Activated CD4-positive, alpha-beta T cell treated with anti-CD3 and anti-CD28 coated beads for 4 hours (primary cell): ENCODE measurements around the gene HOXC6.
"Not testable (repeated sequence)": the region's sequence is repeated elsewhere in the genome, so short reads cannot be mapped to it uniquely, and the experiment has no call there.

Experiments used
- DNase-seq, 2 donors: peaks; one replicate each; pipeline ENCODE4 v3.0.0-alpha.2; 2020

HOXC6 gene

GRCh38 chr12:54031480-54031879, 3.2 kb downstream of the HOXC6 start:
- no peak for DNase-seq

GRCh38 chr12:54032086-54032619, 3.9 kb downstream of the HOXC6 start:
- DNase-seq, result no peak

DNA sequence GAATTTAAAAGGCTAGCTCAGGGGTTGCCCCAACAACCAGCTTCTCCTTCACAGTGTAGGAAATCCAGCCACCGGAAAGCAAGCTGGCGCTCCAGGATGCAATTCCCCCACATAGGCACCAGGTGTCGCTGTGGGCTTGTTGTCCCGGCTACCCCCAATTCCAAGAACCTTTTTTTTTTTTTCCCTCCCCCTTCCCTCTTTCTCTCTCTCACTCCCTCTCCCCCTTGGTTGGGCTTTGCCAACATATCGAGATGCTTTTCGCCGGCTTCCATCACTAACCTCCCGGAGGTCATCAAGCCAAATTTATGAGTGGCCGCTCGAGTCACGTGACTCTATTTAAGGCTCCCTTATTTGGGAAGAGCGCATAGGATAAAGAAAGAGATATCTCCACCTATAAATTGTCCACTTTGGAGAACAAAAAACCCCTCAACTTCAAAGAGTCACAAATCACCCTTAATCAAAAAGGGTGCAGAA, 4.4 kb downstream of the HOXC6 start, which contains the start of gene HOXC5:
TSS of gene HOXC5 (plus strand) at position 424 of the 474 bp plus-strand sequence. CDS start 73 bp downstream, outside the sequence.
- peak; percentile 40 to 60 for DNase-seq

DNA sequence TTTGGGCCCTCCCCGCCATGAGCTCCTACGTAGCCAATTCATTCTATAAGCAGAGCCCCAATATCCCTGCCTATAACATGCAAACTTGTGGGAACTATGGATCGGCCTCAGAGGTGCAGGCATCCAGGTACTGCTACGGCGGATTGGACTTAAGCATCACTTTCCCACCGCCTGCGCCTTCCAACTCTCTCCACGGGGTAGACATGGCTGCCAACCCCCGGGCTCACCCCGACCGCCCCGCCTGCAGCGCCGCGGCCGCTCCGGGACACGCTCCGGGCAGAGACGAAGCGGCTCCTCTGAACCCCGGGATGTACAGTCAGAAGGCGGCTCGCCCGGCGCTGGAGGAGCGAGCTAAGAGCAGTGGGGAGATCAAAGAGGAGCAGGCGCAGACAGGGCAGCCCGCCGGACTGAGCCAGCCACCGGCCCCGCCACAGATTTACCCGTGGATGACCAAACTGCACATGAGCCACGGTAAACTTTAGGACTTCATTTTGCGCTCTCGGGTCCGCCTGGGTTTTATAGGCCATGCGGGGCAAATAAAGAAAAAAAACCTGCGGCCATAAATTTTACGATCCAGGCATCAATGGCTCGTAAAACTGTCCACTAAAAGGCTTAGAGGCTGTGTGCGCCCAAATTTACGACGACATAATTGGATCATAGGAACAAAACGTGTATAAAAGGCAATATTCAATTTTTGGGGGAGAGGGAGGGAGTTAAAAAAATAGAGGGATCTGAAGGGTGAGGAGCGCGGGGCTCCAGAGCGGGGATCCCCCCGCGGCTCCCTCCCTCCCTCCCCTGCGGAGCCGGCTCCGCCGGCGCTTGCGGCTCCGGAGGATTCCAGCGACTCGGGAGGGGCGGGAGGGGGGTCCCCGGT, 5.1 kb downstream of the HOXC6 start:
- no peak for DNase-seq

- no peak for DNase-seq
Measured at GRCh38 chr12:54033980-54034784, 5.9 kb downstream of the HOXC6 start.

GRCh38 chr12:54034785-54035310, 6.6 kb downstream of the HOXC6 start:
- DNase-seq, result no peak

DNA sequence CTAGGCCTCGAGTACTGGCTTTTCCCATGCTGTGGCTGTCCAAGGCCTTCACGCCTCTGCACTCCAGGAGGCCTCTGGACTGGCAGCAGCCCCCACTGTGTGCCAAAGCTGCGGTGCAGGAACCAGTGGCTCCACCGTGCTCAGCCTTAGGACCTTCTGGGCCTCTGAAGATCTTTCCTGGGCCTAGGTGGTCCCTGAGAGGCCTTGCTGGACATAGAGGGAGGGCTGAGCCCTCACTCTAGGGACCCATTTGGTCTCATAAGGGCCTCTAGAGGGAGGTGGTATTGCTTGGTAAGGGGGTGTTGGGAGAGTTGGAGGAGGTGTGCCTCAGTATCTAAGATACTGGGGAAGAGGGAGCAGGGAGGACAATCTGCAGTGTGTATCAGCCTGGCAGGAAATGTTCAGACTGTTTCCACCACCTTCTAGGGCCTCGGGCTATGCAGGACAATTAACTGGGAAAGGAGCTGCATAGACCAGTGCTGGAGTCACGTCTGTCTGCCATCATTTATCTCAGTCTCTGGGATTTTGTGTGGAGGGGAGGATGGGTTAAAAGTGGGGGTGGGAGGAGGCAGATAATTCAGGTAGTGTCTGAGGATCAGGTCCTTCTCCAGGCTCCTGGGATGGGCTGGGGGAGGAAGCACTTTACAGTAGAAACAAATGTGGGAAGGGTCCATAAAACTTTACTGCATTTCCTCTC, 7.5 kb downstream of the HOXC6 start:
- no peak for DNase-seq

- DNase-seq, result no peak
Measured at GRCh38 chr12:54036620-54037359, 8.6 kb downstream of the HOXC6 start.

GRCh38 chr12:54037360-54038283, 9.4 kb downstream of the HOXC6 start:
- DNase-seq, result no peak

DNA sequence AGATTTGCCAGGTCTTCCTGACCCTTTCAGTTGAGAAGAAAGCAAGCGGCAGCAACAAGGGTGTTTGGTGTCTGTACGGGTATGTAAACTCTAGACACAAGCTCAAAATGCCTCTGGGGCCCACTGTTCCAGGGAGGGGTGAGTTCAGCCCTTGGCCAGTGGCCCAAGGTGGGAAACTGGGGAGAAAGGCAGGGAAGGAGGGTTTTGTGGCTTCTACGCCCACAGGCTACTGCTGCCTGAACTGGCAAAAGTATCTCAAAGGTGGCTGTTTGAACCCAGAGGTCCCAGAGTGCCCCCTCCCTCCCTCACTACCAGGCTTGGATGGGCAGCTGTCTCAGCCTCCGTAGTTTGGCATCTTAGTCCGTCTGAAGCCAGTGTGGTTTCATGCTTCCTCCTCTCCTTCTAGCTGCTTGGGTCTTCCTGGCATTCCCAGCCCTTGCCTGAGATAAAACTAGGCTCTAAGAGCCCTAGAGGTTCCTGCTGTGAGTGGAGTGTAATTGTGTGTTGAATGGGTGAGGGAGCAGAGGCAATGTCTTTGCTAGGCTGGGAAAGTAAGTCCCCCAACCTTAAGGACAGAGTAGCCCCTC, 10.1 kb downstream of the HOXC6 start:
- DNase-seq, result no peak

DNA sequence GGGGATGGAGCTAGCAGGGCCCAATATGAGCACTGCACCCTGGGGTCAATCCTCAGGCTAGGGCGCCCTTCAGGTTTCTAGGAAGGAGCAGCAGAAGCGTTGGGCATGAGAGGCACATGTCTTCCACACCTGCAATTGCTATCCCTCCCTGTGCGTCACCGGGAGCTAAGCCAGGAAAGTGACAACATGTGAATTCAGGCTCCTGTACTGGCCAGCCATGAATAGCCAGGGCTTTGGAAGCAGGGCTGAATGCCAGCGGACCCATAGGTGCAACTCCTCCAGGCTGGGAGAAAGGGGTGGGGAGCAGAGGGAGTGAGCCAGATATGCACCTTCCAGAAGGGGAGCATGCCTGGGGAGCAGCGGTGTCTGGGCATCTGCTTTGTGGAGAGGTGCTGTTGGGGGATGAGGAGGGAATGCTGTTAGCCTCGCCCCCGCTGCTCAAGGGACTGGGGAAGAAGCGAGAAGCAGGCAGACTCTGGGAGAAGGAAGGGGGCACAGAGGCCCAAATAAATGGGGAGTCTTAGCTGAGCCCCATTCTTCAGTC, 10.7 kb downstream of the HOXC6 start:
- no peak for DNase-seq

DNA sequence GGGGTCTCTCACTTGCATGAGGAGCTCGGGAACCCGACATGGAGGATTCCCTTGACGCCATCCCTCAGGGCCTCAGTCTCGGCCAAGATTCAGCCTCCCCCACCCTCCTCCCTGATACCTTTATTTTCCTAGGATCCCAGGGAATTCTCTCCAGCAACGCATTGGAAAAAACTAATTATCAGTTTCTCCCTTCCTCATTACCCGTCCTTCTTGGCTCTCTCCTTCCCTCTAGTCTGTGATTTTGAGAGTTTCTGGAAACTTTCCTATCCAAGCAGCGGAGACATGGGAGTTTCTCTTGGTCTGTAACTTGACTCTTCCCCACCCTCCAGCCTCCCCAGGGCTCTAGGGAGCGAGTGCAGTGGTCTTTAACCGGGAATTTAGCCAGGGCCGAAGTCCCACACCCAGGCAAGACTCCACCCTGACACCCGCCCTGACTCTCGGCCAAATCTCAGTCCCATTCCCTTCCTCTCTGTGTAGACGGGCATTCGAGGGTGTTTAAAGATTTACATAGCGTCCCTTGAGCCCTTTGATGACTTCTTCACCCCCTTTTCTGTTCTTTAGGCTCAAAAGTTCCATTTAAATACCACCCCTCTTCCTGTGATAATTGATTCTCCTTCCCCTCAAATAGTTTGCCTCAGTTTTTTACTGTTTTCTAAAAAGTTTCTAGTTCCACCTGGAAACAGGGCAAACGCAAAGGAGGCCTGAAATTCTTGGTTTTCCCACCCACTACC, 11.3 kb downstream of the HOXC6 start:
- no peak for DNase-seq

DNA sequence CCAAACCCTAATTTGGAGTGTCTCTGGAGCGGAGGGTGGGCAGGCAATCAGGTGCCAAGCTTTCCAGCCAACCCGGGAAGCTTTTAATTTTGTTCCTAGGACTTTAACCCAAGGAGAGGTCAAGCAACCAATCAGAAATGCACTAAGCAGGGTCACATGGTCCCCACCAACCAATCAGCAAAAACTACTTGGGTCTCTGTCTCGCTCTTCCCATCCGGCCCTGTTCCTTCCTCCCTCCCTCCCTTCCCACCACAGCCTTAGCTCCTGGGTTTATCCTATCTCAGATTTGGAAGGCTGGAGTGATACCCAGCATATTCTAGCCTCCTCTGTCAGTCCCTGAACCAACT, 11.9 kb downstream of the HOXC6 start:
- DNase-seq, result no peak

- DNase-seq, result no peak
Measured at GRCh38 chr12:54040648-54041047, 12.4 kb downstream of the HOXC6 start.

DNA sequence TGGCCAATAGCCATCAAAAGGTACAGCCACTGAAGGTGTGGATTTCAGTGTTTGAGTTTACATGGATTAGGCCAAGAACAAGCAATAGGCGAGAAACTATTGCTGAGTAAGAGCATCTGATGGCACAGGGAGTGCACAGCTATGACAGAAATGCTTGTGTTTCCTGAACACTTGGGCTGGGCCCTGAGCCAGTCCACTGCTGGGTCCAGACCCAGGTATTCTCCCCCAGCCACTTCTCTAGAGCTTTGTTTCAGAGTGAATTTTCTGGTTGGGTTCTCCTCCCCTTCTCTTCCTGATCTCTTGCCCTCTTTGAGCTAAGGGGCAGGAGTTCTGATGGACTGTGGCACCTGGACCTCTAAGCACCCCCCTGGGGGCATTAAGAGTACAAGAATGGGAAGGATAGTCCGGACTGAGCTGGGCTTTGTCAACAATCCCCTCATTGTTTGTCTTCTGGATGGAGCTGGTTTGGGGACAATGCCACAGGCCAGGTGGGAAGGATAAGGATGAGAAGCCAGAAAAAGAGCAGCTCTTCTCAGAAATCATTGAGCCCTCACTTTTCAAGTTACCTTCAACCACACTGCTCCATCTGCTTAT, 13.0 kb downstream of the HOXC6 start:
- DNase-seq, result no peak

DNA sequence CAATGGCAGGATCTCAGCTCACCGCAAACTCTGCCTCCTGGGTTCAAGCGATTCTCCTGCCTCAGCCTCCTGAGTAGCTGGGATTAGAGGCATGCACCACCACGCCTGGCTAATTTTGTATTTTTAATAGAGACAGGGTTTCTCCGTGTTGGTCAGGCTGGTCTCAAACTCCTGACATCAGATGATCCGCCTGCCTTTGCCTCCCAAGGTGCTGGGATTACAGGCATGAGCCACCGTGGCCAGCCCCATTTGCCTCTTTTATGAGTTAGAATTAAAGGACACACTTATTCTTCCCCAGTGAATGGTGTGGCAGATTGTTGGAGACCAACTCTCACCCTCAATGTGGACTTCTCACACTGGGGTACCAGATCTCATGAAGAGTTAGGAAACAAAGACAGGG, 13.8 kb downstream of the HOXC6 start:
- DNase-seq, result not testable (repeated sequence)

DNA sequence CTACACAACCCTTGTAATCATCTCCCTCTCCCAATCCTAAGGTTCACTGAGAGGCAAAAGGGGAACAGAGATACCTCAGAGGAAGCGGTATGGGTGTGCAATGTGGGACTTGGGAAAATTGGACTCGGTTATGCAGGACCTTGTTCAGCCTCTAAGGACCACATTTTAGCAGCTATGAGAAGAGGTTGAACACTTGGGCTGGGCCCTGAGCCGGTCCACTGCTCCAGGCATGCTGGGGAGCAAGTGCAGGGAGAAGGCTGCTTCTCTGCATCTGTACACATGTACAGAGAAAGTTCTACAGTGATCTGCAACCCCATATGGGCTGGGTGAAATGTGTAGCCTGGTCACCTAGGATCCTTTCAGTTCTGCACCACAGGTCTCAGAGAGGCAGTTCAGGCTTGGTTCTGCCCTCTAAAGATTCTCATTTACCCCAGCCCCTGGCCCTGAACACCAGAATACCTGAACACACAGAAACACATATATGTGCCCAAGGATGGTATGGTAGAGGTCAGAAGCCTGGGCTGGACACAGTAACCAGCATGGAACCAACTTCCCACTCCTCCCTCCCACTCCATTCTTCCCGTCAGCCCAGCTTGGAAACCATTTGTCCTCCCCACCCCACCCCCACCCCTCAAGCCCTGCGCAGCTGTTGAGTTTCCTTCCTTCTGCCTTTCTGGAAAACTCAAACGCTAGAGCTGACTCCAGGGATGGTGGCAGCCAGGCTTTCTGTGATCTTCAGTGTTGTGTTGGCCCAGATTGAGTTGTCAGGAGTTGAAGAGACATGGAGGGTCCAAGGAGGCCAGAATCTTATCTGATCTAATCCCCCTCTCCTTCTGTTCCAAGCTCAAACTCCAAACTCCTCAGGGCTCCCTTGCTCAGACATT, 15.0 kb downstream of the HOXC6 start:
- no peak for DNase-seq
